HepG2 (cell line): ENCODE data around the gene JMJD8. TPM values are rescaled to one million over a fixed set of nuclear protein-coding genes. Genes with fewer than 3 reads are reported as not detected.
A peak's percentile ranks its signal among the peaks of the same experiment; 100 is the strongest.

ENCODE experiments used
- AGO1 ChIP-seq: fragments of 200-400 bp; formaldehyde crosslinking; IDR thresholded peaks from 2 replicates; pipeline ENCODE4 v1.6.1; 2017; ENCODE audit warnings: mild to moderate bottlenecking, low read depth, low read length, moderate library complexity; ENCODE audit not compliant: poor library complexity, severe bottlenecking
- CC2D1A ChIP-seq: sonication (generic); formaldehyde crosslinking; IDR thresholded peaks from 2 replicates; pipeline ENCODE4 v1.8.1; 2023; ENCODE audit warnings: mild to moderate bottlenecking, missing genetic modification reagents
- DMAP1 ChIP-seq: IDR thresholded peaks from 2 replicates; pipeline ENCODE4 v1.6.1; 2016
- ELF1 ChIP-seq: sonication (generic); formaldehyde crosslinking; IDR thresholded peaks from 2 replicates; pipeline ENCODE4 v1.4.0; 2020; ENCODE audit warnings: missing genetic modification reagents
- ERF ChIP-seq: IDR thresholded peaks from 2 replicates; pipeline ENCODE4 v1.6.1; 2018; ENCODE audit warnings: missing biosample characterization, missing genetic modification reagents
- KAT7 ChIP-seq: IDR thresholded peaks from 2 replicates; pipeline ENCODE4 v1.6.1; 2018; ENCODE audit warnings: borderline replicate concordance, missing compliant biosample characterization
- PHB2 ChIP-seq: fragments of 450-650 bp; IDR thresholded peaks from 2 replicates; pipeline ENCODE4 v1.6.1; 2018; ENCODE audit not compliant: partially characterized antibody
- POGZ ChIP-seq: sonication (generic); formaldehyde crosslinking; IDR thresholded peaks from 2 replicates; pipeline ENCODE4 v1.4.0; 2020; ENCODE audit warnings: mild to moderate bottlenecking, missing genetic modification reagents
- POLR2A ChIP-seq, 2 experiments: IDR thresholded peaks; 2 replicates each; pipeline ENCODE4 v1.6.1; 2011; ENCODE audit warnings: low read depth in 2 of 2, low read length in 2 of 2, mild to moderate bottlenecking in 1 of 2, moderate library complexity in 1 of 2; ENCODE audit not compliant: insufficient read depth in 1 of 2
- PRPF4 ChIP-seq: fragments of 200-400 bp; formaldehyde crosslinking; IDR thresholded peaks from 2 replicates; pipeline ENCODE4 v1.6.1; 2016; ENCODE audit warnings: low read length, low read depth; ENCODE audit not compliant: poor library complexity, severe bottlenecking
- TGIF2 ChIP-seq: IDR thresholded peaks from 2 replicates; pipeline ENCODE4 v1.6.1; 2016; ENCODE audit warnings: control low read depth, missing compliant biosample characterization
- YEATS4 ChIP-seq: sonication (generic); formaldehyde crosslinking; IDR thresholded peaks from 2 replicates; pipeline ENCODE4 v1.4.0; 2020; ENCODE audit warnings: missing genetic modification reagents, borderline replicate concordance
- ZFYVE20 ChIP-seq: sonication (generic); formaldehyde crosslinking; IDR thresholded peaks from 2 replicates; pipeline ENCODE4 v1.8.0; 2023; ENCODE audit warnings: low read depth, mild to moderate bottlenecking, moderate library complexity, missing genetic modification reagents, borderline replicate concordance
- ZNF234 ChIP-seq: sonication (generic); formaldehyde crosslinking; conservative IDR thresholded peaks from 2 replicates; pipeline ENCODE4 v1.5.1; 2020; ENCODE audit warnings: mild to moderate bottlenecking, missing genetic modification reagents
- ZNF256 ChIP-seq: sonication (generic); formaldehyde crosslinking; conservative IDR thresholded peaks from 2 replicates; pipeline ENCODE4 v1.4.0; 2020; ENCODE audit warnings: missing genetic modification reagents
- ZNF607 ChIP-seq: sonication (generic); formaldehyde crosslinking; IDR thresholded peaks from 2 replicates; pipeline ENCODE4 v1.5.1; 2020; ENCODE audit warnings: missing genetic modification reagents, mild to moderate bottlenecking, borderline replicate concordance
- ZNF619 ChIP-seq: sonication (generic); formaldehyde crosslinking; IDR thresholded peaks from 2 replicates; pipeline ENCODE4 v1.4.0; 2020; ENCODE audit warnings: mild to moderate bottlenecking, missing genetic modification reagents
- ZNF746 ChIP-seq: sonication (generic); formaldehyde crosslinking; IDR thresholded peaks from 2 replicates; pipeline ENCODE4 v1.8.0; 2022; ENCODE audit warnings: mild to moderate bottlenecking, missing genetic modification reagents
- ZNF772 ChIP-seq: sonication (generic); formaldehyde crosslinking; IDR thresholded peaks from 2 replicates; pipeline ENCODE4 v1.5.0; 2020; ENCODE audit warnings: mild to moderate bottlenecking, missing genetic modification reagents
- polyA plus RNA-seq, 8 experiments: library from polyadenylated mRNA; depleted of rRNA in 3 of 8; stranded (reverse) in 7 of 8; unstranded in 1 of 8; fragments of >200 nt; fragmentation: Illumina TruSeq in 4 of 8; extraction: Trizol in 4 of 8; gene quantifications; 2 replicates each; pipeline versions ENCODE4 v1.2.1 to v1.2.3, GENCODE V29; 2011 to 2016; ENCODE audit warnings: low read depth in 4 of 8, missing spikeins in 1 of 8, mixed read lengths in 1 of 8; ENCODE audit not compliant: insufficient read depth in 1 of 8
- total RNA-seq, 5 experiments: library from RNA; depleted of rRNA; stranded (reverse); fragments of >200 nt; fragmentation: Illumina TruSeq; extraction: Trizol; gene quantifications; 2 replicates each; pipeline ENCODE4 v1.2.3, GENCODE V29; 2016; ENCODE audit warnings: low read depth in 1 of 5
- TF ChIP-seq, protein P1 (sequence below): sonication (generic); formaldehyde crosslinking; IDR thresholded peaks from 2 replicates; pipeline ENCODE4 v1.8.0; 2022; ENCODE audit warnings: mild to moderate bottlenecking, missing genetic modification reagents; ENCODE audit not compliant: insufficient replicate concordance
- TF ChIP-seq, protein P2 (sequence below): sonication (generic); formaldehyde crosslinking; IDR thresholded peaks from 2 replicates; pipeline ENCODE4 v1.4.0; 2020; ENCODE audit warnings: mild to moderate bottlenecking, missing genetic modification reagents
- TF ChIP-seq, protein P3 (sequence below): IDR thresholded peaks from 2 replicates; pipeline ENCODE4 v1.6.1; 2016; ENCODE audit warnings: missing compliant biosample characterization, missing genetic modification reagents, borderline replicate concordance
- TF ChIP-seq, protein P4 (sequence below): IDR thresholded peaks from 2 replicates; pipeline ENCODE4 v1.6.1; 2012; ENCODE audit warnings: low read depth, low read length, improper control_type of control experiment

JMJD8 gene
- total and polyA plus RNA-seq, 2 of the 13 experiments (the other 11 are each of a cell fraction or from before 2014, with no cell fraction given): 2.6 to 11.8 TPM

DNA sequence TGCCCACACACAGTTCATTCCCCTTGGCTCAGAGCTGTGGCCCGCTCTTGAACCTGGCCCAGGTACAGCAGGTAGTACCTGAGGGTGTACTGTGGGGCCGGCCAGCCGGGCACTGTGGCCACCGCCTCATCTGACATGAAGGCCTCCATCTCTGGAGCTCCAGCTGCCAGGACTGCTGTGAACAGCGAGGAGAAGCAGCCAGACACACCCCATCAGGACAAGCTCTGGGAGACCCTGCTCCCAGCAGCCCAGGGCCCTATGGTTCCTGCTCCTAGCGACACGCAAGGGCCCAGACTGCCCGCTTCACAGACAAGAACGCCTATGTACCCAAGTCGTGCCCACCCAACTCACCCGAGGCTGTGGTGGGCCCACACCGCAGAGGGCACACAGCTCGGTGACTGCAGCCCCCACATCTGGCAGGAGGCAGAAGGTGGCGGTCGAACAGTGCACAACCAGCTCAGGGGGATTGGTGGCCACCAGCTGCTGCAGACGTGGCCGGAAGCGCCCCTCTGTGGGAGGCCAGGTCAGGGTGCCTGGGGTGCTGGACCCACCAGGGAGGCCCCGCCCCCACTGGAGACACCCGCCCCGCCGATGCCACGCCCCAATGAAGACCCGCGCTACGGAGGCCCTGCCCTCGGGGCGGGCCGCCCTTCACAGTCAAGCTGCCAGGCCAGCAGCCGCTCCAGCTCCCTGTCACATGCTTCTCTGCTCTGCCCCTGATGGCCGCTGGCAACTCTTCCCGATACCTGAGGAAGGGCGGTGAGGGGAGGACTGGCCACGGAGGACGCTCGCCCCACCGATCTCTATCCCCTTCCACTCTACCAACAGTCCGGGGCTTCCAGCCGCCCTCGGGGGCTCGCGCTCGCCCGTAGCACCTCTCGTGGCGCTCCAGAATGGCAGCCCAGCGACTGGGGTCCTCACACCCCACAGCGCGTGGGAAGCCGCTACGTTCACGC, 5.0 kb downstream of the JMJD8 start (continued):
- TF ChIP-seq PHB2: no peak
- 0 out of 2 replicates have a peak, but pooled peaks have one; percentile 44 for TF ChIP-seq KAT7 (CRISPR knock-in tag)
- 0 out of 2 replicates have a peak, but pooled peaks have one; percentile 36 for TF ChIP-seq ZNF746 (CRISPR knock-in tag)
- TF ChIP-seq ERF (CRISPR knock-in tag): 0 out of 2 replicates have a peak, but pooled peaks have one; percentile 17
- TF ChIP-seq, protein P1, sequence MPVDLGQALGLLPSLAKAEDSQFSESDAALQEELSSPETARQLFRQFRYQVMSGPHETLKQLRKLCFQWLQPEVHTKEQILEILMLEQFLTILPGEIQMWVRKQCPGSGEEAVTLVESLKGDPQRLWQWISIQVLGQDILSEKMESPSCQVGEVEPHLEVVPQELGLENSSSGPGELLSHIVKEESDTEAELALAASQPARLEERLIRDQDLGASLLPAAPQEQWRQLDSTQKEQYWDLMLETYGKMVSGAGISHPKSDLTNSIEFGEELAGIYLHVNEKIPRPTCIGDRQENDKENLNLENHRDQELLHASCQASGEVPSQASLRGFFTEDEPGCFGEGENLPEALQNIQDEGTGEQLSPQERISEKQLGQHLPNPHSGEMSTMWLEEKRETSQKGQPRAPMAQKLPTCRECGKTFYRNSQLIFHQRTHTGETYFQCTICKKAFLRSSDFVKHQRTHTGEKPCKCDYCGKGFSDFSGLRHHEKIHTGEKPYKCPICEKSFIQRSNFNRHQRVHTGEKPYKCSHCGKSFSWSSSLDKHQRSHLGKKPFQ (CRISPR knock-in tag): no peak
- TF ChIP-seq CC2D1A (CRISPR knock-in tag): peak; percentile 22; the same call in 1 of the 2 replicates
- TF ChIP-seq, protein P2, sequence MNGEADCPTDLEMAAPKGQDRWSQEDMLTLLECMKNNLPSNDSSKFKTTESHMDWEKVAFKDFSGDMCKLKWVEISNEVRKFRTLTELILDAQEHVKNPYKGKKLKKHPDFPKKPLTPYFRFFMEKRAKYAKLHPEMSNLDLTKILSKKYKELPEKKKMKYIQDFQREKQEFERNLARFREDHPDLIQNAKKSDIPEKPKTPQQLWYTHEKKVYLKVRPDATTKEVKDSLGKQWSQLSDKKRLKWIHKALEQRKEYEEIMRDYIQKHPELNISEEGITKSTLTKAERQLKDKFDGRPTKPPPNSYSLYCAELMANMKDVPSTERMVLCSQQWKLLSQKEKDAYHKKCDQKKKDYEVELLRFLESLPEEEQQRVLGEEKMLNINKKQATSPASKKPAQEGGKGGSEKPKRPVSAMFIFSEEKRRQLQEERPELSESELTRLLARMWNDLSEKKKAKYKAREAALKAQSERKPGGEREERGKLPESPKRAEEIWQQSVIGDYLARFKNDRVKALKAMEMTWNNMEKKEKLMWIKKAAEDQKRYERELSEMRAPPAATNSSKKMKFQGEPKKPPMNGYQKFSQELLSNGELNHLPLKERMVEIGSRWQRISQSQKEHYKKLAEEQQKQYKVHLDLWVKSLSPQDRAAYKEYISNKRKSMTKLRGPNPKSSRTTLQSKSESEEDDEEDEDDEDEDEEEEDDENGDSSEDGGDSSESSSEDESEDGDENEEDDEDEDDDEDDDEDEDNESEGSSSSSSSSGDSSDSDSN (CRISPR knock-in tag): peak; percentile 33
- TF ChIP-seq ZFYVE20: no peak
- 0 out of 2 replicates have a peak, but pooled peaks have one; percentile 28 for TF ChIP-seq ZNF619 (CRISPR knock-in tag)
- TF ChIP-seq PRPF4: no peak
- TF ChIP-seq POGZ: 0 out of 2 replicates have a peak, but pooled peaks have one; percentile 21
- no peak for TF ChIP-seq ZNF234
- TF ChIP-seq POLR2A (IDR thresholded peaks at IDR 0.05; ENCODE audit: insufficient read depth in 1 of 2, low read depth in 2 of 2, low read length in 2 of 2): peak; percentile 32 to 76; a peak in 2 of 4 replicates
- peak; percentile 29 for TF ChIP-seq AGO1
- peak; percentile 77 for TF ChIP-seq DMAP1 (CRISPR knock-in tag)
- TF ChIP-seq ELF1 (CRISPR knock-in tag): 0 out of 2 replicates have a peak, but pooled peaks have one; percentile 27
- 0 out of 2 replicates have a peak, but pooled peaks have one; percentile 54 for TF ChIP-seq ZNF256 (CRISPR knock-in tag)
- TF ChIP-seq ZNF607 (CRISPR knock-in tag): 0 out of 2 replicates have a peak, but pooled peaks have one; percentile 12
- TF ChIP-seq, protein P3, sequence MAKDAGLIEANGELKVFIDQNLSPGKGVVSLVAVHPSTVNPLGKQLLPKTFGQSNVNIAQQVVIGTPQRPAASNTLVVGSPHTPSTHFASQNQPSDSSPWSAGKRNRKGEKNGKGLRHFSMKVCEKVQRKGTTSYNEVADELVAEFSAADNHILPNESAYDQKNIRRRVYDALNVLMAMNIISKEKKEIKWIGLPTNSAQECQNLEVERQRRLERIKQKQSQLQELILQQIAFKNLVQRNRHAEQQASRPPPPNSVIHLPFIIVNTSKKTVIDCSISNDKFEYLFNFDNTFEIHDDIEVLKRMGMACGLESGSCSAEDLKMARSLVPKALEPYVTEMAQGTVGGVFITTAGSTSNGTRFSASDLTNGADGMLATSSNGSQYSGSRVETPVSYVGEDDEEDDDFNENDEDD (CRISPR knock-in tag): peak; percentile 45; the same call in 1 of the 2 replicates
- no peak for TF ChIP-seq TGIF2
- peak; percentile 70 for TF ChIP-seq YEATS4 (CRISPR knock-in tag)
- TF ChIP-seq ZNF772 (CRISPR knock-in tag): peak; percentile 84; the same call in 1 of the 2 replicates
- TF ChIP-seq, protein P4, sequence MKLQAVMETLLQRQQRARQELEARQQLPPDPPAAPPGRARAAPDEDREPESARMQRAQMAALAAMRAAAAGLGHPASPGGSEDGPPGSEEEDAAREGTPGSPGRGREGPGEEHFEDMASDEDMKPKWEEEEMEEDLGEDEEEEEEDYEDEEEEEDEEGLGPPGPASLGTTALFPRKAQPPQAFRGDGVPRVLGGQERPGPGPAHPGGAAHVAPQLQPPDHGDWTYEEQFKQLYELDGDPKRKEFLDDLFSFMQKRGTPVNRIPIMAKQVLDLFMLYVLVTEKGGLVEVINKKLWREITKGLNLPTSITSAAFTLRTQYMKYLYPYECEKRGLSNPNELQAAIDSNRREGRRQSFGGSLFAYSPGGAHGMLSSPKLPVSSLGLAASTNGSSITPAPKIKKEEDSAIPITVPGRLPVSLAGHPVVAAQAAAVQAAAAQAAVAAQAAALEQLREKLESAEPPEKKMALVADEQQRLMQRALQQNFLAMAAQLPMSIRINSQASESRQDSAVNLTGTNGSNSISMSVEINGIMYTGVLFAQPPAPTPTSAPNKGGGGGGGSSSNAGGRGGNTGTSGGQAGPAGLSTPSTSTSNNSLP: no peak
